ENCODE data around the gene ERICH6B. TPM values are rescaled to one million over a fixed set of nuclear protein-coding genes. Genes with fewer than 3 reads are reported as not detected.

ERICH6B gene
- polyA plus RNA-seq, 1 of the 3 experiments (the other 2 are of a cell fraction), result not detected

DNA sequence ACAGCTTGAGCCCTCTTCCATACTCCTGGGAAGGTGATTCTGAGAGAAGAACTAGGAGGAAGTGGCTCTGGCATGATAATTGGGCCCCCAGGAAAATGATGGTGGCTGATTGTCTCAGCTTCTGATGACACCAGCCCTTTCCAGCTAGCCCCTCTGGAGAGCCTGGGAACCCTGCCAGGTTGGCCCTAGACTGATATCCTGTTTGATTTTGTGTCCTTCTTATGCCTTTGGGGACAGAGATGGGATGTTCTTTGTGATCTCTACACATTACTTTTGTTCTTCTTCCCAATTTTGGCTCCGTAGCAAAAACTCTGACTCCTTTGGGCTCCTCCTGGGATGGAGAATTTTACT lies 39.7 kb downstream of the ERICH6B start:
- WGBS (ENCODE audit: low lambda C conversion rate), result 63% methylated on average over 1 of the region's 1 CpG
- Histone ChIP-seq H3K9me3 (no peaks in the 10 kb centered on the region), H2AFZ (ENCODE audit: low read depth) (no peak overlapping the region), H3K9ac (no peak overlapping the region), H3K4me3 (ENCODE audit: low read depth in 2 of 2, low read length in 1 of 2) (no peak overlapping the region), H3K27ac (ENCODE audit: low read depth in 2 of 2, low read length in 1 of 2) (no peak overlapping the region; a peak in 1 of 4 replicates), H3K36me3 (replicated peaks in 1 of 2; ENCODE audit: control insufficient read depth in 1 of 2, insufficient read depth in 2 of 2, low read length in 1 of 2) (no peaks in the 10 kb centered on the region), H3K4me2 (no peak overlapping the region), H3K79me2 (ENCODE audit: insufficient read depth) (no peaks in the 10 kb centered on the region), H3K27me3 (ENCODE audit: insufficient read depth) (no peaks in the 10 kb centered on the region; the same call in 1 of the 2 replicates), H4K20me1 (ENCODE audit: insufficient read depth) (no peaks in the 10 kb centered on the region), H3K9me2 (no peaks in the 10 kb centered on the region), H3K4me1 (ENCODE audit: control insufficient read depth in 1 of 2, insufficient read depth in 2 of 2, low read depth in 1 of 2, low read length in 1 of 2) (peaks cover 0 to 24% of the 10 kb centered on the region in 2 experiments; a peak in 3 of 4 replicates), H3F3A (replicated peaks; ENCODE audit: insufficient read depth) (no peaks in the 10 kb centered on the region)
- ChIA-PET CTCF (interaction anchor here (0.6 to 1.3 kb wide), 2 partner anchors 10 to 1884 kb away, joined by 3 read pairs; no protein-coding TSS in a partner anchor), POLR2A (no interaction called here)
- TF ChIP-seq FOXM1 (IDR thresholded peaks at IDR 0.05; ENCODE audit: low read depth) (no peak), EP300 (IDR thresholded peaks at IDR 0.05; ENCODE audit: borderline replicate concordance in 1 of 2, low read depth in 1 of 2, low read length in 1 of 2) (no peak), FOSL2 (IDR thresholded peaks at IDR 0.05; ENCODE audit: borderline replicate concordance, low read depth) (no peak), USF2 (IDR thresholded peaks at IDR 0.05; ENCODE audit: borderline replicate concordance, low read depth, low read length) (no peak), ELF1 (IDR thresholded peaks at IDR 0.05) (no peak), SIN3A (IDR thresholded peaks at IDR 0.05; ENCODE audit: borderline replicate concordance, low read depth, low read length) (no peak), TCF12 (IDR thresholded peaks at IDR 0.05) (no peak), CTCF (IDR thresholded peaks at IDR 0.05) (no peak), RXRA (IDR thresholded peaks at IDR 0.05; ENCODE audit: borderline replicate concordance, low read depth) (no peak), GATA2 (CRISPR knock-in tag; IDR thresholded peaks at IDR 0.05) (no peak), JUND (IDR thresholded peaks at IDR 0.05) (no peak), POLR2AphosphoS5 (IDR thresholded peaks at IDR 0.05; ENCODE audit: low read depth, low read length) (no peak), MAX (IDR thresholded peaks at IDR 0.05; ENCODE audit: low read depth) (no peak)
- TF ChIP-seq, protein P1, sequence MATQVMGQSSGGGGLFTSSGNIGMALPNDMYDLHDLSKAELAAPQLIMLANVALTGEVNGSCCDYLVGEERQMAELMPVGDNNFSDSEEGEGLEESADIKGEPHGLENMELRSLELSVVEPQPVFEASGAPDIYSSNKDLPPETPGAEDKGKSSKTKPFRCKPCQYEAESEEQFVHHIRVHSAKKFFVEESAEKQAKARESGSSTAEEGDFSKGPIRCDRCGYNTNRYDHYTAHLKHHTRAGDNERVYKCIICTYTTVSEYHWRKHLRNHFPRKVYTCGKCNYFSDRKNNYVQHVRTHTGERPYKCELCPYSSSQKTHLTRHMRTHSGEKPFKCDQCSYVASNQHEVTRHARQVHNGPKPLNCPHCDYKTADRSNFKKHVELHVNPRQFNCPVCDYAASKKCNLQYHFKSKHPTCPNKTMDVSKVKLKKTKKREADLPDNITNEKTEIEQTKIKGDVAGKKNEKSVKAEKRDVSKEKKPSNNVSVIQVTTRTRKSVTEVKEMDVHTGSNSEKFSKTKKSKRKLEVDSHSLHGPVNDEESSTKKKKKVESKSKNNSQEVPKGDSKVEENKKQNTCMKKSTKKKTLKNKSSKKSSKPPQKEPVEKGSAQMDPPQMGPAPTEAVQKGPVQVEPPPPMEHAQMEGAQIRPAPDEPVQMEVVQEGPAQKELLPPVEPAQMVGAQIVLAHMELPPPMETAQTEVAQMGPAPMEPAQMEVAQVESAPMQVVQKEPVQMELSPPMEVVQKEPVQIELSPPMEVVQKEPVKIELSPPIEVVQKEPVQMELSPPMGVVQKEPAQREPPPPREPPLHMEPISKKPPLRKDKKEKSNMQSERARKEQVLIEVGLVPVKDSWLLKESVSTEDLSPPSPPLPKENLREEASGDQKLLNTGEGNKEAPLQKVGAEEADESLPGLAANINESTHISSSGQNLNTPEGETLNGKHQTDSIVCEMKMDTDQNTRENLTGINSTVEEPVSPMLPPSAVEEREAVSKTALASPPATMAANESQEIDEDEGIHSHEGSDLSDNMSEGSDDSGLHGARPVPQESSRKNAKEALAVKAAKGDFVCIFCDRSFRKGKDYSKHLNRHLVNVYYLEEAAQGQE (IDR thresholded peaks at IDR 0.05; ENCODE audit: low read depth, low read length), result no peak
- TF ChIP-seq, protein P2, sequence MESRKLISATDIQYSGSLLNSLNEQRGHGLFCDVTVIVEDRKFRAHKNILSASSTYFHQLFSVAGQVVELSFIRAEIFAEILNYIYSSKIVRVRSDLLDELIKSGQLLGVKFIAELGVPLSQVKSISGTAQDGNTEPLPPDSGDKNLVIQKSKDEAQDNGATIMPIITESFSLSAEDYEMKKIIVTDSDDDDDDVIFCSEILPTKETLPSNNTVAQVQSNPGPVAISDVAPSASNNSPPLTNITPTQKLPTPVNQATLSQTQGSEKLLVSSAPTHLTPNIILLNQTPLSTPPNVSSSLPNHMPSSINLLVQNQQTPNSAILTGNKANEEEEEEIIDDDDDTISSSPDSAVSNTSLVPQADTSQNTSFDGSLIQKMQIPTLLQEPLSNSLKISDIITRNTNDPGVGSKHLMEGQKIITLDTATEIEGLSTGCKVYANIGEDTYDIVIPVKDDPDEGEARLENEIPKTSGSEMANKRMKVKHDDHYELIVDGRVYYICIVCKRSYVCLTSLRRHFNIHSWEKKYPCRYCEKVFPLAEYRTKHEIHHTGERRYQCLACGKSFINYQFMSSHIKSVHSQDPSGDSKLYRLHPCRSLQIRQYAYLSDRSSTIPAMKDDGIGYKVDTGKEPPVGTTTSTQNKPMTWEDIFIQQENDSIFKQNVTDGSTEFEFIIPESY (IDR thresholded peaks at IDR 0.05; ENCODE audit: borderline replicate concordance, low read depth), result no peak
- TF ChIP-seq, protein P3, sequence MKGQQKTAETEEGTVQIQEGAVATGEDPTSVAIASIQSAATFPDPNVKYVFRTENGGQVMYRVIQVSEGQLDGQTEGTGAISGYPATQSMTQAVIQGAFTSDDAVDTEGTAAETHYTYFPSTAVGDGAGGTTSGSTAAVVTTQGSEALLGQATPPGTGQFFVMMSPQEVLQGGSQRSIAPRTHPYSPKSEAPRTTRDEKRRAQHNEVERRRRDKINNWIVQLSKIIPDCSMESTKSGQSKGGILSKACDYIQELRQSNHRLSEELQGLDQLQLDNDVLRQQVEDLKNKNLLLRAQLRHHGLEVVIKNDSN (IDR thresholded peaks at IDR 0.05; ENCODE audit: borderline replicate concordance, low read depth), result no peak
- TF ChIP-seq, protein P4, sequence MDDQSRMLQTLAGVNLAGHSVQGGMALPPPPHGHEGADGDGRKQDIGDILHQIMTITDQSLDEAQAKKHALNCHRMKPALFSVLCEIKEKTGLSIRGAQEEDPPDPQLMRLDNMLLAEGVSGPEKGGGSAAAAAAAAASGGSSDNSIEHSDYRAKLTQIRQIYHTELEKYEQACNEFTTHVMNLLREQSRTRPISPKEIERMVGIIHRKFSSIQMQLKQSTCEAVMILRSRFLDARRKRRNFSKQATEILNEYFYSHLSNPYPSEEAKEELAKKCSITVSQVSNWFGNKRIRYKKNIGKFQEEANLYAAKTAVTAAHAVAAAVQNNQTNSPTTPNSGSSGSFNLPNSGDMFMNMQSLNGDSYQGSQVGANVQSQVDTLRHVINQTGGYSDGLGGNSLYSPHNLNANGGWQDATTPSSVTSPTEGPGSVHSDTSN (IDR thresholded peaks at IDR 0.05), result no peak
- peak; percentile 54 for DNase-seq

Data from SK-N-SH (cell line).